Left lung (tissue), 10 donors: ENCODE results near the gene ATAD3C. TPM values are rescaled to one million over a fixed set of nuclear protein-coding genes. Genes with fewer than 3 reads are reported as not detected.
"Not testable (repeated sequence)": the region's sequence is repeated elsewhere in the genome, so short reads cannot be mapped to it uniquely, and the experiment has no call there.

Source experiments
- ATAC-seq: fragments of 200-7000 bp; cut with Tn5 transposase; one replicate; pipeline ENCODE4 v1.9.1; 2020; ENCODE audit warnings: moderate library complexity
- DNase-seq, 4 donors: peaks; one replicate each; pipeline ENCODE4 v3.0.0-alpha.2; 2013 to 2020
- H3K27ac ChIP-seq, 2 donors: fragments of 200-600 bp; sonication (generic) in 1 of 2; one replicate each; pipeline versions ENCODE4 v1.5.0 to v1.8.0; 2020 to 2021
- H3K27me3 ChIP-seq, 2 donors: fragments of 200-600 bp; sonication (generic) in 1 of 2; one replicate each; pipeline versions ENCODE4 v1.5.0 to v1.8.0; 2020 to 2021
- H3K36me3 ChIP-seq, 2 donors: fragments of 200-600 bp; sonication (generic) in 1 of 2; one replicate each; pipeline versions ENCODE4 v1.5.0 to v1.8.0; 2020 to 2021
- H3K4me1 ChIP-seq, 2 donors: fragments of 200-600 bp; one replicate each; pipeline ENCODE4 v1.8.0; 2021
- H3K4me3 ChIP-seq, 2 donors: fragments of 200-600 bp; sonication (generic) in 1 of 2; one replicate each; pipeline versions ENCODE4 v1.5.0 to v1.8.0; 2020 to 2021; ENCODE audit warnings: mild to moderate bottlenecking in 1 of 2
- H3K9me3 ChIP-seq, 2 donors: fragments of 200-600 bp; sonication (generic) in 1 of 2; one replicate each; pipeline versions ENCODE4 v1.5.0 to v1.8.0; 2020 to 2021
- CTCF ChIP-seq, 2 donors: fragments of 200-600 bp; sonication (generic) in 1 of 2; IDR thresholded peaks; one replicate each; pipeline versions ENCODE4 v1.5.0 to v1.8.0; 2021; ENCODE audit warnings: antibody characterized with exemption in 2 of 2
- intact Hi-C, 2 donors: fragments of 100-400 bp; cut with DNase I; formaldehyde crosslinking; loops; one replicate each; pipeline versions ENCODE4 v1.11.2 to v1.14.2; 2022
- polyA plus RNA-seq, 6 donors: library from polyadenylated mRNA; unstranded; fragments of 120-200 nt; gene quantifications; one replicate each; pipeline ENCODE4 v1.2.1, GENCODE V29; 2013; ENCODE audit not compliant: insufficient read length in 6 of 6
- total RNA-seq, 2 donors: library from RNA; stranded (reverse); fragmentation: NEBNext Ultra II Directional; extraction: Animal tissue kit (Norgen Biotek cat#: 25700); gene quantifications; one replicate each; pipeline ENCODE4 v1.2.1, GENCODE V29; 2021
- donor health status: DM: no; HTN: yes; CAD: no.
- donor health status: DM: no; HTN: no; CAD: no.

Gene ATAD3C
- total and polyA plus RNA-seq, 8 donors, result 0.88 to 14.9 (median 4.0) TPM

DNA sequence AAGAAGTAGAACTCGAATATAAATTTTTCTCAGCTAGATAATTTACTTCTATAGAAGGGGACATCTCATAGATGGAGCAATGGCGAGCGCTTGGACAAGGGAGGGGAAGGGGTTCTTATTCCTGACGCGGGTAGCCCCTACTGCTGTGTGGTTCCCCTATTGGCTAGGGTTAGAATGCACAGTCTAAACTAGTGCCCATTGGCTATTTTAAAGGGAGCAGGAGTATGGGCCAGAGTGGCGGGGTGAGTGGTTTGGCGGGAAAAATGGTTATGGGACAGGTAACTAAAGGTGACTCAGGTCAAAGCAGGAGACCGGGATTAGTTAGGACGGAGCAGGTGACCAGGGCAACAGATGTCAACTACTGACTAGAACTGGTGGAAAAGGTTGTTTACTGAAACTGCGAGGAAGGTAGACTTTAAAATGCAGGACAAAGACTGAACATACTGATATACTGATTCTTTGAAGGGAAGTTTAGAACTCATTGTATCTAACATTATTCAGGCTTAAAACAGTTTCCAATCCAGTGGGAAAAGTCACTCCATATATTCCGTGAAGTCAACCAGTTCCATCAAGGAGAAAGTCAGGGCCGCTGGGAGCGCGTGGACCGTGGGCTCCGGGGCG, 61.5 kb downstream of the ATAD3C start:
- intact Hi-C loops, result no loop called here
- no peak for TF ChIP-seq CTCF (IDR thresholded peaks at IDR 0.05)
- Histone ChIP-seq H3K4me1 (peaks cover 6 to 28% of the 10 kb centered on the region in 2 donors), H3K36me3 (peaks cover 0 to 7% of the 10 kb centered on the region in 2 donors), H3K27ac (peak overlapping the region; percentile 87 to 94), H3K27me3 (no peaks in the 10 kb centered on the region), H3K9me3 (no peaks in the 10 kb centered on the region), H3K4me3 (peak overlapping the region; percentile 84 to 87)
- peak; percentile 20 for ATAC-seq
- peak in 1 of 4 donors; percentile 16 for DNase-seq

DNA sequence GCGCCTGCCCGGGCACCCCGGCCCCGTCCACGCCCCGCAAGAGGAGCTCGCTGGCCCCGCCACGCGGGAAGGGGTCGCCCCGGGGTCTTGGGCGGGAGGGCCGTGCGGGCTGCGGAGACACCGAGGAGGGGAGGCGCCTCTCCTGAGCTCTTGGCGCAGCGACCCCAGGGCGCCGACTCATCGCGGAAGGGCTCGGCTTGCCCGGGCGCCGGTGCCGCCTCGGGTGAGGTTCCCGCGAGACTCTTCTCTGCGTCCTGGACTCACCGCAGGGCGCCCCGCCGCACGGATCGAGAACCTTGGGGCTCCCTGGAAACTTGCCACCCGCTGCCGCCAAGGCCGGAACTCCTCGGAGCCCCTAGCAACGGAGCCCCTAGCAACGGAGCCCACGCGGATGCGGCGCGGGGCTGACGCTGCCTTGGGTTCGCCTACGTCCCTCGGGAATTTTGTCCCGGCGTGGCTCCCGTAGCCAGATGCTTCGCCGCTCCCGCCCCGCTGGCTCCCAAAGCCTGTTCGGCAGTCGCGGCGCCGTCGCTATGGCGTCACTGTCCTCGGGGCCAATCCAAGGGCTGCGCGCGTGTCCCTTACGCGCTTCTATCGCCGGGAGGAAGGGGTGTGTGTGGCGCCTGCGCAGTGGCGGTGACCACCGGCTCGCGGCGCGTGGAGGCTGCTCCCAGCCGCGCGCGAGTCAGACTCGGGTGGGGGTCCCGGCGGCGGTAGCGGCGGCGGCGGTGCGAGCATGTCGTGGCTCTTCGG, 62.2 kb downstream of the ATAD3C start, which contains the start of gene ATAD3A:
Gene ATAD3A (plus strand): TSS at position 630 of the 753 bp plus-strand sequence. CDS start 107 bp downstream, at position 737.
- H3K4me3 ChIP-seq, result peak within 1 kb of the TSS; percentile 84 to 87
- peaks cover 0 to 14% of the 10 kb centered on the region in 2 donors for H3K36me3 ChIP-seq
- H3K9me3 ChIP-seq, result no peaks in the 10 kb centered on the region
- ATAC-seq (peak; percentile 95), DNase-seq (peak; percentile 98 to 99 (median 99))
- no peaks in the 10 kb centered on the region for H3K27me3 ChIP-seq
- intact Hi-C loops, result no loop called here
- no peak for TF ChIP-seq CTCF (IDR thresholded peaks at IDR 0.05)
- H3K4me1 ChIP-seq, result peaks cover 6 to 28% of the 10 kb centered on the region in 2 donors
- H3K27ac ChIP-seq, result peak within 1 kb of the TSS; percentile 87 to 94

DNA sequence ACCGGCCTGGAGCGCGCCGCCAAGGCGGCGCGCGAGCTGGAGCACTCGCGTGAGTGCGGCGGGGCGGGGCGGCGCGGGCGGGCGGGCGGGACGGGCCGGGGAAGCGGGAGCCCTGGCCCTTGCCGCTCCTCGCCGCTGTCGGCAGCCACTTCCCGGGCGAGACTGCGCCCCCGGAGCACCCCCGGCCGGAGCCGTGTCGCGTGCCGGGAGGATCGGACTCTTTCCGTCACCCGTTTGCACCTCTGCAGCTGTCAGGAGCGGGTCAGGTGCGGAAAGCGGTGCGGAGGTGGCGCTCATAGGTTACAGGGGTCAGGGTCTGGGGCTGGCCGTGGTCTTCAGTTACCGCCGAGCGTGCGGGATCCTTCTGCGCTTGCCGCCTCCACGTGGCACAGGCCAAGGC, 62.9 kb downstream of the ATAD3C start:
- intact Hi-C loops, ATAC-seq: not testable (repeated sequence)

DNA sequence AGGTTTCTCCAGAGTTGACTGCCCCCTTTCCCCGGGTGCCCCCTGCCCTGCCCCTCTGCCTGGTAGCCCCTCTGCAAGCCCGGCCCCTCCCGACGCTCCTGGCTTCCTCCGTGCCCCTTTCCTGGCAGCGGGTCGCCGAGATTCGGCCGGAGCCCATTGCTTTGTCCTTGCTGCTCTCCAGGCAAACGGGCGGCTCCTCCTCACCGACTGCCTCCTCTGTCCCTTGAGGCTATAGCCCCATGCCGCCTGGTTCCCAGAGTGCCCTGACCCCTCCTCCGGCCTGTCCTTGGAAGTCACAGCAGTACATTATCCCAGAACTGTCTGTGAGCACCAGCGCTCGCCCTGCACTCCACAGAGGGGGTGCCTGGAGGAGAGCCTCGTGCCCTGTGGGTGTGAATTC, 64.2 kb downstream of the ATAD3C start:
- H3K27me3 ChIP-seq, H3K27ac ChIP-seq, intact Hi-C loops, DNase-seq, H3K4me3 ChIP-seq, H3K9me3 ChIP-seq, ATAC-seq: not testable (repeated sequence)
- Histone ChIP-seq H3K4me1 (peaks cover 6 to 27% of the 10 kb centered on the region in 2 donors), H3K36me3 (peaks cover 0 to 20% of the 10 kb centered on the region in 2 donors)

More for the DNA sequence above, 62.9 kb downstream of the ATAD3C start:
- H3K4me1 ChIP-seq, result peaks cover 6 to 28% of the 10 kb centered on the region in 2 donors
- not testable (repeated sequence) for H3K9me3 ChIP-seq, DNase-seq, H3K27me3 ChIP-seq
- peak overlapping the region; percentile 84 to 87 for H3K4me3 ChIP-seq
- peak overlapping the region in 1 of 2 donors; percentile 94 for H3K27ac ChIP-seq
- peaks cover 0 to 18% of the 10 kb centered on the region in 2 donors for H3K36me3 ChIP-seq

DNA sequence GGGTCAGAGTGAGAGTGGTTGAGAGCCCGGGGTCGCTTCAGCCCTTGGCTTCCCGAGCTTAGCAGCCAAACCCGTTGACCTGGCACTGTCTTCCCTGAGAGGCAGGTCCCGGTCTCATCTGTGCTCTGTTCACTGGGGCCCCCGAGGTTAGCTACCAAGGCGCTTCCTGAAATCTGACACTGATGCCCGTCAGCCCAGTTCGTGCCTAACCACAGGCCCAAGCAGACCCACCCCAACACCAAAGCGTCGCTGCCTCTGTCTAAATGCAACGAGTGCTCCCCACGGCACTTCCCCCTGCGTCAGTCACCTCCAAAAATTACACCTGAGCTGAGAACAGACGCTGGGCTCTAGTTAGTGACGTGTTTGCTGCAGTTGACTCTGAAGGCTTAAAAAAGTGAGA, 64.9 kb downstream of the ATAD3C start:
- DNase-seq, H3K9me3 ChIP-seq, H3K27ac ChIP-seq, ATAC-seq, H3K4me3 ChIP-seq, intact Hi-C loops, H3K27me3 ChIP-seq: not testable (repeated sequence)
- Histone ChIP-seq H3K36me3 (peaks cover 0 to 23% of the 10 kb centered on the region in 2 donors), H3K4me1 (peaks cover 6 to 20% of the 10 kb centered on the region in 2 donors)

- not testable (repeated sequence) for ATAC-seq, H3K9me3 ChIP-seq, H3K27ac ChIP-seq, H3K27me3 ChIP-seq, H3K4me1 ChIP-seq, H3K4me3 ChIP-seq, DNase-seq
- intact Hi-C loops, result loop anchor here in 1 of 2 donors (5.0 kb wide), 1 partner anchor 40 kb away; no protein-coding TSS in a partner anchor
- H3K36me3 ChIP-seq, result peaks cover 0 to 46% of the 10 kb centered on the region in 2 donors
Observed at GRCh38 chr1:1516923-1517322, 67.4 kb downstream of the ATAD3C start.
